OCI-LY1 (cell line): Measurements from ENCODE around the gene ARID3A.

ENCODE experiments used
- EZH2 ChIP-seq: fragments of 200-600 bp; sonication (generic), shearing (Covaris generic); IDR thresholded peaks from 2 replicates; pipeline ENCODE4 v1.8.0; 2017; ENCODE audit warnings: borderline replicate concordance, mixed run types, mild to moderate bottlenecking, antibody characterized with exemption, low read length, moderate library complexity, mixed read lengths
- TF ChIP-seq, protein P1 (sequence below): fragments of 200-600 bp; sonication (generic), shearing (Covaris generic); IDR thresholded peaks from 2 replicates; pipeline ENCODE4 v1.5.1; 2017; ENCODE audit warnings: mild to moderate bottlenecking, antibody characterized with exemption, low read length, moderate library complexity, mixed read lengths

DNA sequence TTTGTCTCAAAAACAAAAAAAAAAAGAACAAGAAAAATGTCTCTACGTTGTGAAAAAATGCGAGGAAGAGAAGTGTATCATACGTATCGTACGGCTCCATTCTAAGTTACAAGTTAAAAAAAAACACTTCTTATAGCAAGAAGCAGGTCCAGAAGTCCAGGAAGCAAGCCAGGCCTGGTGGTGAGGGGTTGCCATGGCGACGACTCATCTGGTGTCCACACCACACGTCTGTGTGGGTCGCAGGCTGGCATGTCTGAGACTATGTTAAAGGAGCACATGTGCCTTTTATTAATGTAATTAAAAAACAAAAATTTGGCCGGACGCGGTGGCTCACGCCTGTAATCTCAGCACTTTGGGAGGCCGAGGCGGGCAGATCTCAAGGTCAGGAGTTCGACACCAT is 38.8 kb upstream of the ARID3A start:
- TF ChIP-seq, protein P1, sequence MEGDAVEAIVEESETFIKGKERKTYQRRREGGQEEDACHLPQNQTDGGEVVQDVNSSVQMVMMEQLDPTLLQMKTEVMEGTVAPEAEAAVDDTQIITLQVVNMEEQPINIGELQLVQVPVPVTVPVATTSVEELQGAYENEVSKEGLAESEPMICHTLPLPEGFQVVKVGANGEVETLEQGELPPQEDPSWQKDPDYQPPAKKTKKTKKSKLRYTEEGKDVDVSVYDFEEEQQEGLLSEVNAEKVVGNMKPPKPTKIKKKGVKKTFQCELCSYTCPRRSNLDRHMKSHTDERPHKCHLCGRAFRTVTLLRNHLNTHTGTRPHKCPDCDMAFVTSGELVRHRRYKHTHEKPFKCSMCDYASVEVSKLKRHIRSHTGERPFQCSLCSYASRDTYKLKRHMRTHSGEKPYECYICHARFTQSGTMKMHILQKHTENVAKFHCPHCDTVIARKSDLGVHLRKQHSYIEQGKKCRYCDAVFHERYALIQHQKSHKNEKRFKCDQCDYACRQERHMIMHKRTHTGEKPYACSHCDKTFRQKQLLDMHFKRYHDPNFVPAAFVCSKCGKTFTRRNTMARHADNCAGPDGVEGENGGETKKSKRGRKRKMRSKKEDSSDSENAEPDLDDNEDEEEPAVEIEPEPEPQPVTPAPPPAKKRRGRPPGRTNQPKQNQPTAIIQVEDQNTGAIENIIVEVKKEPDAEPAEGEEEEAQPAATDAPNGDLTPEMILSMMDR: no peak
- no peak for TF ChIP-seq EZH2
